SK-N-MC (cell line): ENCODE results near the gene PTPRN2.

Experiments used
- DNase-seq: peaks from one replicate; pipeline ENCODE4 v3.0.0-alpha.2; 2011; ENCODE audit warnings: low read depth, low spot score
- H3K27ac ChIP-seq: fragments of 200-600 bp; sonication (generic); 2 replicates; pipeline ENCODE4 v1.5.1; 2016; ENCODE audit warnings: mixed run types
- H3K36me3 ChIP-seq: fragments of 200-600 bp; sonication (generic); 2 replicates; pipeline ENCODE4 v1.6.1; 2017; ENCODE audit warnings: antibody characterized with exemption, low read length, mixed read lengths; ENCODE audit not compliant: insufficient read depth
- H3K4me3 ChIP-seq: fragments of 200-600 bp; sonication (generic); 2 replicates; pipeline ENCODE4 v1.5.1; 2016
- H3K9ac ChIP-seq: fragments of 200-600 bp; sonication (generic); 2 replicates; pipeline ENCODE4 v1.8.0; 2017; ENCODE audit warnings: mixed run types, mixed read lengths; ENCODE audit not compliant: insufficient read length
- H3K9me3 ChIP-seq: fragments of 200-600 bp; sonication (generic); 2 replicates; pipeline ENCODE4 v1.6.1; 2017; ENCODE audit warnings: low read depth, mild to moderate bottlenecking, antibody characterized with exemption, low read length, moderate library complexity, mixed read lengths
- EZH2 ChIP-seq: fragments of 200-600 bp; sonication (generic); IDR thresholded peaks from one replicate; pipeline ENCODE4 v1.6.1; 2017; ENCODE audit warnings: antibody characterized with exemption
- FOXP2 ChIP-seq: optimal IDR thresholded peaks from 2 replicates; pipeline ENCODE3; 2011; ENCODE audit warnings: mild to moderate bottlenecking, moderate library complexity; ENCODE audit not compliant: insufficient read depth; ENCODE audit errors: extremely low read length, control extremely low read depth
- POLR2AphosphoS5 ChIP-seq: IDR thresholded peaks from 2 replicates; pipeline ENCODE4 v1.6.1; 2012; ENCODE audit warnings: mild to moderate bottlenecking, low read depth, low read length, borderline replicate concordance

Gene PTPRN2

DNA sequence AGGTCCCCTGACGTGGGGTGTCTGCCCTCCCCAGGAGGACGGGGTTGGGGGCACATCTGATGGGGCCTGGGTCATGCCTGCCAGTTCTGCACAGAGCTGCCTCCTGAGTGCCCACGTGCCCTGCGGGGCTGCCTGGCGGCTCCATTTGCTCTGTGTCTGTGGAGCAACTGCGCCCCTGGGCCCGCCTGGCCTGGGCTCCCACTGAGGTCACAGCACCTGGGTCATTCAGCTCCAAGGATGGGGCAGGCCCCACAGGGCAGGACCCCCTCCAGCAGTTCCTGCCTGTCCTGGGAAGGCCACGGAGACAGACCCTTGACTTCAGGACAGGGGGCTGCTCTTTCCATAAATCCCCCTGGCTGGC lies 590.6 kb downstream of the PTPRN2 start:
- Histone ChIP-seq H3K36me3 (no peaks in the 10 kb centered on the region), H3K27ac (no peak overlapping the region), H3K9me3 (no peaks in the 10 kb centered on the region), H3K9ac (no peak overlapping the region), H3K4me3 (no peak overlapping the region)
- no peak for DNase-seq
- TF ChIP-seq FOXP2, result no peak
- TF ChIP-seq POLR2AphosphoS5, result no peak
- no peak for TF ChIP-seq EZH2

GRCh38 chr7:157996359-157997079 lies 591.1 kb downstream of the PTPRN2 start:
- DNase-seq, result no peak
- Histone ChIP-seq H3K36me3 (no peaks in the 10 kb centered on the region), H3K27ac (no peak overlapping the region), H3K9me3 (no peaks in the 10 kb centered on the region), H3K4me3 (no peak overlapping the region), H3K9ac (no peak overlapping the region)
- TF ChIP-seq POLR2AphosphoS5, result no peak
- no peak for TF ChIP-seq EZH2
- TF ChIP-seq FOXP2, result no peak

- no peak overlapping the region for H3K4me3 ChIP-seq
- DNase-seq, result no peak
- no peak overlapping the region for H3K9ac ChIP-seq
- H3K9me3 ChIP-seq, result no peaks in the 10 kb centered on the region
- no peaks in the 10 kb centered on the region for H3K36me3 ChIP-seq
- H3K27ac ChIP-seq, result no peak overlapping the region
- TF ChIP-seq POLR2AphosphoS5, result no peak
- TF ChIP-seq FOXP2, result no peak
- no peak for TF ChIP-seq EZH2
These were observed 591.8 kb downstream of the PTPRN2 start for GRCh38 chr7:157995815-157996214.

DNA sequence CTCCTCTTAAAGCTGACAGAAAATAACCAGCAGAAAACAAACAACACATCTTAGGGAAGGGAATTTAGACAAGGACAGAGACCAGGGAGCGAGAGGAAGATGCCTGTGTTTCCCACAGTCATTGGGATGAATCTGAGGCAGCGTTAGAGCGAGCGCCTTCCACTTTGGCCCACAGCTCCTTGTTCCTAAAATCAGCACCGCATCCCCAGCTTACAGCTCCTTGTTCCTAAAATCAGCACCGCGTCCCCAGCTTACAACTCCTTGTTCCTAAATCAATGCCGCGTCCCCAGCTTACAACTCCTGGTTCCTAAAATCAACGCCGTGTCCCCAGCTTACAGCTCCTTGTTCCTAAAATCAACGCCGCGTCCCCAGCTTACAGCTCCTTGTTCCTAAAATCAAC lies 593.3 kb downstream of the PTPRN2 start:
- Histone ChIP-seq H3K36me3 (no peaks in the 10 kb centered on the region), H3K27ac (no peak overlapping the region), H3K9ac (no peak overlapping the region), H3K4me3 (no peak overlapping the region), H3K9me3 (no peaks in the 10 kb centered on the region)
- TF ChIP-seq EZH2 (no peak), FOXP2 (no peak), POLR2AphosphoS5 (no peak)
- DNase-seq, result no peak

DNA sequence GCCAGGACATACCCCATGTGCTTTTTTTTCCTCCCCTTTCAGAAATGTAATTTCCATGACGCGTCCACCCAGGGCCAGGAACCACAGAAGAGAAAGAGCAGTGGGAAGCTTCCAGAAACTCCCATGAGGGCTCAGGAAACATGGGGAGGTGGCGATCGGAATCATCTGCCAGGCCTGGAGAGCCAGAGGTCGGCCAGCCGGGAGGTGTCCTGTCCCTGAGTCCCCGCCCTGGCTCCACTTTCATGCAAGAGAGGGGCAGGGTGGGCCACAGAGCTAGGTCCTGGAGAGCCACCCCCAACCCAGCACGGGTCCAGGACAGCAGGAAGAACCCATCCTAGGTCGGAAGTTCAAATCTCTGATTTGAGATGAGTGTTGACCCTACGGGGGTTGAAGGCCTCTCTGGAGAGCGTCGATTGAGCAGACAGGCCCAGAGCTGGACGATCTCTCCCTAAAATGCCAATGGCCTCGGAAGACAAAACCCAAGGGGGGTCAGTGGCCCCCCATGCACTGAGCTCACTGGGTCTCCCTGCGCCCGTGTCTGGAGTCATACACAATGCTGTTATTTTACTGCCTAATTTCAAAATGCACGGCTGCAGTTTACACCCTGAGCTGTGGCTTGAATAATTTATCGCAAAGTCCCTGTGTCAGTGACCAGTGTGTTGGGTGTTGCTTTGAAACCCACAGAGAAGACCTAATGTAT lies 594.1 kb downstream of the PTPRN2 start:
- H3K36me3 ChIP-seq, result no peaks in the 10 kb centered on the region
- DNase-seq, result no peak
- H3K9ac ChIP-seq, result no peak overlapping the region
- no peak overlapping the region for H3K4me3 ChIP-seq
- H3K9me3 ChIP-seq, result no peaks in the 10 kb centered on the region
- H3K27ac ChIP-seq, result no peak overlapping the region
- TF ChIP-seq FOXP2 (no peak), POLR2AphosphoS5 (no peak), EZH2 (no peak)

DNA sequence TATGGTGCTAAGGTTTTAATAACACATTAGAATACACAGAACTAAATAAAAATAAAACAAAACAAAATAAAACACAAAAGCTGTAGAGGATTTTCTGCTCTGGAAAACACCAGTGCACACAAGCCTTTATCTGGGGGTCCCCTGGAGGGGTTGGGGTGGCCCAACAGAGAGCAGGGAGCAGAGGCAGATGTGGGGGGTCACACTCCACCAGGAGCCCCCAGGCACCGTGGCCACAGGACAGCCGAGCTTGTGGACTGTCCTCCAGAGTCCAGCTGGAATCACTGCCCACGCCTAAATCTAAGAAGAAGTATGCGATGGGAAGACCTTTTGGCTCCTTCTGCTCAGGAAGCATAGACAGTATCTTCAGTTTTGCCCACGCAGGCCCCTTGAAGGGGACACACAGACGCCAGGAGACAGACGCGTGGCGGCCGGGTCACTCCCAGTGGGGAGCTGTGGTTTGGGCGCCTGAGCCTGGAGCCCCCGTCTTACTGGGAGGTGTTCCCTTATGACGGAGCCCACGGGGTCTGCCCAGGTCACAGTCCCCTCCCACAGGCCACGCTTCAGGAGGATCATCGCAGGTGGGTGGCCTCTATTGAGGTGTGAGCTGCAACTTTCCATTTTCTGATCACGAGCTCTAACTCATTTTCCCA lies 595.0 kb downstream of the PTPRN2 start:
- Histone ChIP-seq H3K9ac (no peak overlapping the region), H3K9me3 (no peaks in the 10 kb centered on the region), H3K4me3 (no peak overlapping the region), H3K27ac (no peak overlapping the region), H3K36me3 (no peaks in the 10 kb centered on the region)
- TF ChIP-seq POLR2AphosphoS5 (no peak), FOXP2 (no peak), EZH2 (no peak)
- no peak for DNase-seq

- TF ChIP-seq EZH2 (no peak), FOXP2 (no peak), POLR2AphosphoS5 (no peak)
- H3K9ac ChIP-seq, result no peak overlapping the region
- H3K4me3 ChIP-seq, result no peak overlapping the region
- no peak overlapping the region for H3K27ac ChIP-seq
- no peak for DNase-seq
- H3K36me3 ChIP-seq, result no peaks in the 10 kb centered on the region
- H3K9me3 ChIP-seq, result no peaks in the 10 kb centered on the region
These were observed 595.9 kb downstream of the PTPRN2 start for GRCh38 chr7:157991761-157992160.

DNA sequence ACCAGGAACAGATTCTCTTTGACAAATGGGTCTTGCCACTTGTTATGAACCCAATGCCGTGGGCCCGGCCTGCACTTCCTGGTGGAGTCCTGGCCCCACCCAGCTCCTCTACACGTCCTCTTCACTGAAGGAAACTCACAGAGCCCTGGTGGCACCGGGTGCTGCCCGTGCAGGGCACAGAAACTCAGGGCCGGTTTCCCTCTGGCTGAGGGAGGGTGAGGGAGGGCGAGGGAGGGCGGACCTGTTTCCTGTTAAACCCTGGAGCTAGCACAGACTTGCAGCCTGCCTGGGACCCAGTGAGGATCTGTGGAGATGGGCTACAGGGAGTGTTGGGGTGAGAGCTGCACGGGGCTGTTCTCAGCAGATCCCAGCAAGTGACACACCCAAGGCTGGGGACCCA lies 596.3 kb downstream of the PTPRN2 start:
- DNase-seq, result no peak
- Histone ChIP-seq H3K9ac (no peak overlapping the region), H3K9me3 (no peaks in the 10 kb centered on the region), H3K36me3 (no peaks in the 10 kb centered on the region), H3K27ac (no peak overlapping the region), H3K4me3 (no peak overlapping the region)
- TF ChIP-seq FOXP2 (no peak), EZH2 (no peak), POLR2AphosphoS5 (no peak)

DNA sequence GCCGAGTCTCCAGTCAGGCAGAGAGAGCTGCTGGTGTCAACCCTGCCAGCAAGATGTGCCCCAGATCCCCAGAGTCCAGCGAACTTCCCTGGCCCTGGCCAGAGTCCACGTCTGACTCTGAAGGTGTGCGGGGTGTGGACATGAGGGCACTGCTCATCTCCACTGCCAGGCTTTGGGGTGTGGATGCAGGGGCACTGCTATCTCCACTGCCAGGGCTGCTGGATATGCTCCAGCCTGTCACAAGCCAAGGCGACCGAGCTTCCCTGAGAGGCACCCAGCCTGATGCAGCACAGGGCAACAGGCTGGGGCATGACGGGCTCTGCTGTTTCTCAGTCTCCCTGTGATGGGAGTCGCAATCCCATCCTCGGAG lies 596.8 kb downstream of the PTPRN2 start:
- no peak for TF ChIP-seq FOXP2
- no peak for TF ChIP-seq EZH2
- no peak for TF ChIP-seq POLR2AphosphoS5
- H3K9me3 ChIP-seq, result no peaks in the 10 kb centered on the region
- H3K36me3 ChIP-seq, result no peaks in the 10 kb centered on the region
- no peak for DNase-seq
- no peak overlapping the region for H3K9ac ChIP-seq
- H3K4me3 ChIP-seq, result no peak overlapping the region
- H3K27ac ChIP-seq, result no peak overlapping the region
